ENCODE measurements around the gene IL2RA. TPM values are rescaled to one million over a fixed set of nuclear protein-coding genes. Genes with fewer than 3 reads are reported as not detected.

The IL2RA gene
- total RNA-seq, 4 donors from 2014 or later, result 0.70 to 16.5 (median 1.9) TPM

DNA sequence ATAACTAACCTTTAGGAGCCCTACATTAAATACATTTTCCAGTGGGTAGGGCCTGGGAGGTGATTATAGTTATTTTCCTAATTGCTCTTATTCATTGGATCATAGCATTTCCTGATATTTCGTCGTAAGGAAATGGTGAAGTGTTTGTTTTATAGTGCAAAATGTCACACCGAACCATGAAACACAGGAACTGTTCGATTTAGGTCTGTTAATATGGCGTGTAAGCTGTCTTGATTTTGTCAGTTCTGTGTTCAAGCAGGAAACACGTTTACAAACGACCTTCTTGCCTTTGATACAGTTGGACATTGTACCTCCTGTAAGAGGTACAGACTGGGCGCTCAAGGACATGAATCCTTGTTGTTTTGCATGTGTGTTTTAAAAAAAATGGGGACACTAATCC lies 41.4 kb upstream of the IL2RA start:
- Histone ChIP-seq H3K36me3 (peaks cover 0 to 61% (median 0%) of the 10 kb centered on the region in 3 donors), H3K4me3 (no peak overlapping the region), H3K27ac (no peak overlapping the region), H3K9me3 (no peaks in the 10 kb centered on the region), H3K4me1 (peaks cover 0 to 2% (median 0%) of the 10 kb centered on the region in 4 donors), H3K27me3 (no peaks in the 10 kb centered on the region)
- DNase-seq, result no peak
- TF ChIP-seq, protein P1, sequence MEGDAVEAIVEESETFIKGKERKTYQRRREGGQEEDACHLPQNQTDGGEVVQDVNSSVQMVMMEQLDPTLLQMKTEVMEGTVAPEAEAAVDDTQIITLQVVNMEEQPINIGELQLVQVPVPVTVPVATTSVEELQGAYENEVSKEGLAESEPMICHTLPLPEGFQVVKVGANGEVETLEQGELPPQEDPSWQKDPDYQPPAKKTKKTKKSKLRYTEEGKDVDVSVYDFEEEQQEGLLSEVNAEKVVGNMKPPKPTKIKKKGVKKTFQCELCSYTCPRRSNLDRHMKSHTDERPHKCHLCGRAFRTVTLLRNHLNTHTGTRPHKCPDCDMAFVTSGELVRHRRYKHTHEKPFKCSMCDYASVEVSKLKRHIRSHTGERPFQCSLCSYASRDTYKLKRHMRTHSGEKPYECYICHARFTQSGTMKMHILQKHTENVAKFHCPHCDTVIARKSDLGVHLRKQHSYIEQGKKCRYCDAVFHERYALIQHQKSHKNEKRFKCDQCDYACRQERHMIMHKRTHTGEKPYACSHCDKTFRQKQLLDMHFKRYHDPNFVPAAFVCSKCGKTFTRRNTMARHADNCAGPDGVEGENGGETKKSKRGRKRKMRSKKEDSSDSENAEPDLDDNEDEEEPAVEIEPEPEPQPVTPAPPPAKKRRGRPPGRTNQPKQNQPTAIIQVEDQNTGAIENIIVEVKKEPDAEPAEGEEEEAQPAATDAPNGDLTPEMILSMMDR (IDR thresholded peaks at IDR 0.05), result no peak
- TF ChIP-seq POLR2A (IDR thresholded peaks at IDR 0.05), result no peak

DNA sequence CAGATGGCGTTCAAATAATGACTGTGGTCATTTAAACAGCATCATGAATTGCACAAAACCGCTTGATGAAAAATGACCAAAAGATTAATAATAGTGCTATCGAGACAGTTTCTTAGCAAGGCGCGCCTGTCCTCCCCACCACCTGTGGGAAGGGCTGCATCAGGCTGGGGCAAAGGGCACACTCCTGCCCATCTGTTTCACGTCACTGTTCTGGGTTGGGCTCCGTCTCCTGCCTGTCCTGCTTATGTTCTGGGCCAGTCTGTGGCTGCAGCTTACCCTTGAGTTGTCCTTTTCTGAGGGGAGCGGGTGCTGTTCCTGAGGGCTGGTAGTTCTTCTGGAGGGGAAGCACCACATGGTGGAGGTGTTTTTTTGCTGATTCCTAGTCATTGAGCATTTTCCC lies 40.0 kb upstream of the IL2RA start:
- H3K36me3 ChIP-seq, result peaks cover 0 to 59% (median 0%) of the 10 kb centered on the region in 3 donors
- no peaks in the 10 kb centered on the region for H3K4me1 ChIP-seq
- H3K27ac ChIP-seq, result peak overlapping the region in 3 of 4 donors; percentile 23 to 45 (median 26)
- H3K4me3 ChIP-seq, result no peak overlapping the region
- no peaks in the 10 kb centered on the region for H3K9me3 ChIP-seq
- H3K27me3 ChIP-seq, result no peaks in the 10 kb centered on the region
- DNase-seq, result peak in 2 of 3 donors; percentile 81
- peak in 1 of 2 donors; percentile 9 for TF ChIP-seq POLR2A (IDR thresholded peaks at IDR 0.05)
- TF ChIP-seq, protein P1 (IDR thresholded peaks at IDR 0.05), result no peak

DNA sequence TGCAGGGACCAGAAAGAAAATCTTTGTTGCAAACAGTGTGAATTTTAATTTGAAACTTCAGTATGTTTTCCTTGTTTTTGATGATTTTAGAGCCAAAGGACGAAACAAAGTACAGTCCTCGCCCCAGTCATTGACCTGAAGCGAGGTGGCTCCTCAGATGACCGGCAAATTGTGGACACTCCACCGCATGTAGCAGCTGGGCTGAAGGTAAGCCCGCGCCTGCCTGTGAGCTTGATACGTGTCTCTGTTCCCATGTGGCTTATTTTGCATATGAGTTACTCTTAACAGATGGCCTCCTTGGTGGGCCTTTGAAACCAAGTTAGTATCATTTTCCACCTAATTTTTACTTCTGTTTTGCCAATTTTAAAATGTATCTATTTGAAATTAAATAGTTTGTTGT lies 39.0 kb upstream of the IL2RA start:
- H3K4me1 ChIP-seq, result no peaks in the 10 kb centered on the region
- H3K27ac ChIP-seq, result peak overlapping the region in 1 of 4 donors; percentile 23
- no peaks in the 10 kb centered on the region for H3K9me3 ChIP-seq
- TF ChIP-seq, protein P1 (IDR thresholded peaks at IDR 0.05), result no peak
- TF ChIP-seq POLR2A (IDR thresholded peaks at IDR 0.05), result no peak
- peaks cover 0 to 54% (median 0%) of the 10 kb centered on the region in 3 donors for H3K36me3 ChIP-seq
- no peak overlapping the region for H3K4me3 ChIP-seq
- DNase-seq, result peak in 1 of 3 donors; percentile 56
- no peaks in the 10 kb centered on the region for H3K27me3 ChIP-seq

DNA sequence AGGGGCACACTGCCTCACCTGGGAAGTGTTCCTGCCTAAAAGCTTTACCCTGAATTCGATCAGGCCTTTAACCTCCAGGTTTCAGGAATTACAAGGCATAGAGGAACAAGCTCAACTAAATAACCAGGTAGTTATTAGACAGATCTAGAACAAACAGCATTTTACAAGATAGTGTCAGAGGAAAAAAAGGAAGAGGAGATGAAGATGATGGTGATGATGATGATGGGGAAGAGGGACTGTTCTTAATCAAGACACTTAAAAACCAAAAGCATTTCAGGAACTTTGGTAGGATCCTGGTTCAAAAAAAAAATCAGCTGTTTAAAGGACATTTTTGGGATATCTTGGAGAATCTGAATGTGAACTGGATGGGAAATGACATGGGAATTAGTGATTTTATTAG lies 38.2 kb upstream of the IL2RA start:
- Histone ChIP-seq H3K9me3 (no peaks in the 10 kb centered on the region), H3K4me3 (no peak overlapping the region), H3K36me3 (peaks cover 0 to 49% (median 0%) of the 10 kb centered on the region in 3 donors), H3K27me3 (no peaks in the 10 kb centered on the region), H3K4me1 (peaks cover 0 to 7% (median 0%) of the 10 kb centered on the region in 4 donors), H3K27ac (no peak overlapping the region)
- TF ChIP-seq POLR2A (IDR thresholded peaks at IDR 0.05), result no peak
- TF ChIP-seq, protein P1 (IDR thresholded peaks at IDR 0.05), result no peak
- no peak for DNase-seq

DNA sequence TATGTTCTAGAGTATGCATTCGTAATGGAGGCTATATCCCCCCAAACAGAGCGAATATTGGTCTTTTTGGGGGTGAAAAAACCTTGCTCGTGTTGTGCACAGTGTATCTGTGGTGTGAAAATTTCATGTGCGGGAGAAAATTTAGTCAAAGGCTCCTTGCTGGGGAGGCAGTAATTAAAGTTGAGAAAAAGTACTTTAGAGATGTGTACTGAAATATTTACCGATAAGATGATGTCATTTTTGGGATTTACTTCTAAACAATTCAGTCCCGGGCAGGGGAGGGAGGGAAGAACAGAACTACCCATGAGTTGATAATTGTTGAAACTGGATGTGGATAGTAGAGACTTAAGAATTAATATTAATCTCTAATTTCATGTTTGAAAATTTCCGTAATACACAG lies 36.0 kb upstream of the IL2RA start:
- DNase-seq, result no peak
- Histone ChIP-seq H3K27me3 (no peaks in the 10 kb centered on the region), H3K9me3 (no peaks in the 10 kb centered on the region), H3K27ac (no peak overlapping the region), H3K36me3 (peaks cover 0 to 36% (median 0%) of the 10 kb centered on the region in 3 donors), H3K4me1 (peaks cover 0 to 8% (median 0%) of the 10 kb centered on the region in 4 donors), H3K4me3 (no peak overlapping the region)
- TF ChIP-seq, protein P1 (IDR thresholded peaks at IDR 0.05), result no peak
- TF ChIP-seq POLR2A (IDR thresholded peaks at IDR 0.05), result no peak

DNA sequence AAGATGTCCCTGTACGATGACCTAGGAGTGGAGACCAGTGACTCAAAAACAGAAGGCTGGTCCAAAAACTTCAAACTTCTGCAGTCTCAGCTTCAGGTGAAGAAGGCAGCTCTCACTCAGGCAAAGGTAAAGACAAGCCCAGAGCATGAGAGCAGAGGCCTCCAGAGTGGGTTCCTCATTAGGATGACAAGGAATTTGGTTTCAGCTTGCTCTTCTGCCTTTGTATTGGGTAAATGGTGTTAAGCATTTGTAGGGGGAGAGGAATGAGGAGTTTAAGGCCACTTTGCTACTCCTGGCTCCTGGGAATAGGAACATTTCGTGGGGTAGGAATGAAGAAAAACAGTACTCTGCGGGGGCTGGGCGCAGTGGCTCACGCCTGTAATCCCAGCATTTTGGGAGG lies 34.9 kb upstream of the IL2RA start:
- Histone ChIP-seq H3K36me3 (peaks cover 0 to 30% (median 0%) of the 10 kb centered on the region in 3 donors), H3K9me3 (no peaks in the 10 kb centered on the region), H3K4me1 (peaks cover 0 to 8% (median 0%) of the 10 kb centered on the region in 4 donors), H3K27me3 (no peaks in the 10 kb centered on the region), H3K27ac (no peak overlapping the region), H3K4me3 (no peak overlapping the region)
- DNase-seq, result no peak
- TF ChIP-seq, protein P1 (IDR thresholded peaks at IDR 0.05), result no peak
- TF ChIP-seq POLR2A (IDR thresholded peaks at IDR 0.05), result no peak

Data from Peyer's patch (tissue), 4 donors.